ENCODE results near the gene SMARCD1.

SMARCD1 gene

DNA sequence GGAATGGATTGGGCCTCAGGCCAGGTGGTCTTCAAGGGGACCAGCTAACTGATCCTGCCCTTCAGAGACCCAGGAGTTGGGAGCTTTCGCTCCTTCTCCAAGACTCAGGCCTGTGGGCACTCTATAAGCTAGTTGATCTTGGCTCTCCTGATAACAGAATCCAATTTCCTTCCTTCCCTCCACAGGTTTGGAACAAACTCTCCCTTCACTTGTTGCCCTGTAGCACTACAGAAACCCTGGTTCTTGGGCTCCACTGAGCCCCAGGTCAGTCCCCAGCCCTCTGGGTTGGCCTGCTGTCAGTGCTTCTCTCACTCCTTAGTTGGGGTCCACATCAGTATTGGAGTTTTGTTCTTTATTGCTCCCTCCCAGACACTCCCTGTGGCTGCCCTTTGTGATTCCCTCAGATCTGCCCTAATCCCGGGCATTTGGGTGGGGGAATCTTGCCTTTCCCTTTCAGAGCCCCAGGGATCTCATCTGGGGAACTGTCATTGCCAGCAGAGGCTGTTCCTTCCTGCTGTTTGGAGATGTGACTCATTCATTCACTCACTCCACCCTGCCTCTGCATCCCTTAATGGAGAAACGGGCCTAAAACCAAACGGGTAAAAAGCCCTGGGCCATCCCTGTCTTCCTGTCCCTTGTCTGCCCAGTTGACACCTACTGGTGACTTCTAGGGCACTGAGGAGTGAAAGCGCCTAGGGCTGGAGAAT lies 14.3 kb downstream of the SMARCD1 start:
- H3K27ac ChIP-seq = no peak overlapping the region
- no peak for TF ChIP-seq ZFX (IDR thresholded peaks at IDR 0.05)
- TF ChIP-seq, protein P1, sequence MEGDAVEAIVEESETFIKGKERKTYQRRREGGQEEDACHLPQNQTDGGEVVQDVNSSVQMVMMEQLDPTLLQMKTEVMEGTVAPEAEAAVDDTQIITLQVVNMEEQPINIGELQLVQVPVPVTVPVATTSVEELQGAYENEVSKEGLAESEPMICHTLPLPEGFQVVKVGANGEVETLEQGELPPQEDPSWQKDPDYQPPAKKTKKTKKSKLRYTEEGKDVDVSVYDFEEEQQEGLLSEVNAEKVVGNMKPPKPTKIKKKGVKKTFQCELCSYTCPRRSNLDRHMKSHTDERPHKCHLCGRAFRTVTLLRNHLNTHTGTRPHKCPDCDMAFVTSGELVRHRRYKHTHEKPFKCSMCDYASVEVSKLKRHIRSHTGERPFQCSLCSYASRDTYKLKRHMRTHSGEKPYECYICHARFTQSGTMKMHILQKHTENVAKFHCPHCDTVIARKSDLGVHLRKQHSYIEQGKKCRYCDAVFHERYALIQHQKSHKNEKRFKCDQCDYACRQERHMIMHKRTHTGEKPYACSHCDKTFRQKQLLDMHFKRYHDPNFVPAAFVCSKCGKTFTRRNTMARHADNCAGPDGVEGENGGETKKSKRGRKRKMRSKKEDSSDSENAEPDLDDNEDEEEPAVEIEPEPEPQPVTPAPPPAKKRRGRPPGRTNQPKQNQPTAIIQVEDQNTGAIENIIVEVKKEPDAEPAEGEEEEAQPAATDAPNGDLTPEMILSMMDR (conservative IDR thresholded peaks at IDR 0.05) = no peak

DNA sequence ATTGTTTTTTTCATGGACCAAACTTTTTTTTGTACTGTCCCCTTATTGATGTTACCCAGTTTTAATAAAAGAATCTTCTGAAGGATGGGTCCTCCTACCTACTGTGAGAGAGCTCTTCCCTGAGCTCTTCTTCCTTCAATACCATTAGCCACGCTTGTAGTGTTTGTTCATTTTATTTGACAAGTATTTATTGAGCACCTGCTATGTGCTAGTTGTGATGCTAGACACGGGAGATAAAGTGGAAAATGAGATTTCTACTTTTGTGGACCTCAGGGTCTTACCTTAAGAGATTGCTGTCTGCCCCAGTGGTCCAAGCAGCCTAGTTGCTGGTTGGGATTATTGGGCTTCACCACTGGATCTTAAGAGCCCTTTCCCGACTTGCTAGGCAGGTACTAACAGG lies 15.4 kb downstream of the SMARCD1 start:
- no peak overlapping the region for H3K27ac ChIP-seq
- TF ChIP-seq, protein P1 (conservative IDR thresholded peaks at IDR 0.05) = no peak
- TF ChIP-seq ZFX (IDR thresholded peaks at IDR 0.05) = no peak

DNA sequence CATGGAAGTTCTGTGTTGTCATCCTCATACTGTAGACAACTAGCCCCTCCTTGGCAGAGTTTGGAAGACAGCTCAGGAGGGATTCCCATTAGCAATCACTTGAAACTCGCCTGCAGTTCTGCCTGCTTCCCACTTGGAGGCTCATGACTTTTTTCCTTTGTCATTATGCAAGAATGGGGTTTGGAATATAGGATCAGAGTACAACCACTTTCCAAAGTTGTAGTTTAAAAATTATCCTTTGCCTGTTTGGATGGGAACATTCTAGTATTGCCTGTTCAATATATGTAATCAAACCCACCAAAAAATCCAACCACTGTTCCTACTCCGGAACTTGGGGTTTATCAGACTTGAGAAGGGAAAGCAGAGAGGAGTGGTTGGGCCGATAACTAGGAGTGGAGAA lies 16.5 kb downstream of the SMARCD1 start:
- TF ChIP-seq ZFX (IDR thresholded peaks at IDR 0.05) = no peak
- TF ChIP-seq, protein P1 (conservative IDR thresholded peaks at IDR 0.05) = no peak; the same call in 1 of the 2 replicates

DNA sequence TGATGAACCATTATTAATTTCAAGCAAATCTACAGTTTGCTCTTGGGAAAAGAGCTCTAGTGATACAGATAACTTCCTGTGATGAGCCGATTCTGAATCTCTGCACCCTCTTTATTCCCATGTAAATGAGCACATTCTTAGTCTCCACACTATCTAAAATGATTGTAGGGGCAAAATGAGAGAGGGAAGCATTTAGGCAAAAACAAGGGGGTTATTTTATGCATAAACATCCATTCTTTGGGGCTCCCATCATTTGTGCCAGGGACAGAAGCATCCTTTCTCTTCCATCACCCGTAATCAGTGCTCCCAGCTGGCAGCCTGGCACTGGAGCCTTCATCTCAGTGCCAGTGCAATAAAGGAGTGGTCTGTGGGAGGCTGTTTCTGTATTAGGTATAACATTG lies 17.0 kb downstream of the SMARCD1 start:
- TF ChIP-seq, protein P1 (conservative IDR thresholded peaks at IDR 0.05) = no peak; the same call in 1 of the 2 replicates
- no peak for TF ChIP-seq ZFX (IDR thresholded peaks at IDR 0.05)
- no peak overlapping the region for H3K27ac ChIP-seq

More for the DNA sequence above, 16.5 kb downstream of the SMARCD1 start:
- no peak overlapping the region for H3K27ac ChIP-seq

DNA sequence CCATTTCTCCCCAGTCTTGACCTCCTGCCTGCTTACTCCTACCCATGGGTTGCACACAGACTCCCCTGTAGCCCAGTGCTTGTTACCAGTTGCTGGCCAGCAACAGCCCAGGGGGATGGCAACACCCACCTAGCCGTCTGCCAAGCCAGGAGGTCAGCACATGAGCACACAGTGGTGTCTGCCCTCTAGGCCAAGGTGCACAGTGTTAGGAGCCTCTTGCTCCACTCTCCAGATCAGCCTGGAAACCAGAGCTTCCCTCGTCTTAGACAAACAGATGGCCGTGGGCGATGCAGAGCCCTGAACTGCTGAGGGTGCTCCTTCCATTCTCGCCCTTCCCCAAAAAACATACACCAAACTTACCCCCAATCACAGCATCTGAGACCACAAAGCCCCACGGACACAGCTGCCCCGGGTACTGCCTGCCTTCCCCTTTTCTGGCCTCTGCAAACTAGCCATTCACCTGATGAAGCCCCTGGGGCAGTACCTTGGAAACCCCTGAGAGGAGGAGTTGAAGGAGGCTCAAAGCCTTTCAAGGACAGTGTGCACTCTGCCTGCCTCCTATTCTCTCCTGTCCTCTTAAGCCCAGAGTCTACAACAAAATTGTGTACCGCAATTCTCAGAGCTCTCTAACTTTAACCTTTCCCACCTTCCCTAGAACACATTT lies 17.6 kb downstream of the SMARCD1 start:
- H3K27ac ChIP-seq = no peak overlapping the region
- no peak for TF ChIP-seq ZFX (IDR thresholded peaks at IDR 0.05)
- TF ChIP-seq, protein P1 (conservative IDR thresholded peaks at IDR 0.05) = no peak

DNA sequence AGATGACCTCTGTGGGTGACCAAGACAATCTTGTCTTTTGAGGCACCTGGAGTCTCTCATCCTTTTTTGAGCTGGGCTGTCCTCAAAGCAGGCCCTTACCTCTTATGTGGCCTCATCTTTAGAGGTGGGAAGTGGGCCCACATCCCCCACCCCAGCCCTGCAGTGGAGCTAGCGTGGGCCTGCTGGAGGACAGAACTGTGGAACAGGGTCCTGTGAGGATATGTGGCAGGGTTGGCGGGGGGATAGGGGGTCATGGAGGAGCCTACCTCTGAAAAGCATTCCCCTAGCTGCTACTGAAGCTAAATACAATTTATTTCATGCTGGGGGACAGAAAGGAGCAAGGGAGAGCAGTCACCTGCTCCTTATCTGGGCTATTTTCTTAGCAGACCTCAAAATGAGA lies 18.2 kb downstream of the SMARCD1 start:
- no peak overlapping the region for H3K27ac ChIP-seq
- TF ChIP-seq, protein P1 (conservative IDR thresholded peaks at IDR 0.05) = no peak
- no peak for TF ChIP-seq ZFX (IDR thresholded peaks at IDR 0.05)

DNA sequence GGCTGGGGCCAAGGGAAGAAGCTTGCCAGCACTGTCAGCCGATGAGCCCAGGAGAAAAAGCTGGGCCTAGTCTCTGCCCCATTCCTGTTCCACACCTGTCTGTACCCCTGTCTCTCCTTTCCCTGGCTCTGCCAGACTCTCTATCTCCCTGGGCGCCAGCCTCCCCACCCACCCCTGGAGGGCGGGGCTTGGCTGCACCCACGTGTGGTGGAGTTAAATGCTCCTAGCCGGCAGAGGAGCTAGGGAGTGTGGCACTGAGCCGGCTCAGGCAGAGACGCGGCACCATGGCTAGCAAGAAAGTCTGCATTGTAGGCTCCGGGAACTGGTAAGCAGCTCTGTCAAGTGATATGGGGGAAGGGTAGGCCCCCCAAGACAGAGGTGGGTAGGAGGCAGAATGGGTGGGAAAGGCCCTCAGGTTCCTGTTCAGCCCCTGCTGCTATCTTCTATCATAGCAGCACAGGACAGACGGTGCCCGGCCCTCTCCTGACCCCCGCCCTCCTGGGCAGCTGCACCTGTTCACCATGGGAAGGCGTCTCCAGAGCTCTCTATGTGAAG lies 18.7 kb downstream of the SMARCD1 start, which contains the start of gene GPD1:
TSS of gene GPD1 (plus strand) at position 242 of the 555 bp plus-strand sequence. CDS start at position 285, 43 bp downstream.
- no peak for TF ChIP-seq ZFX (IDR thresholded peaks at IDR 0.05)
- TF ChIP-seq, protein P1 (conservative IDR thresholded peaks at IDR 0.05) = no peak
- H3K27ac ChIP-seq = no peak within 1 kb of the TSS

Data from C4-2B (cell line).